Cerebellar cortex (tissue), 1 donor: ENCODE results near the gene TEX261.
"Not testable (repeated sequence)": the region's sequence is repeated elsewhere in the genome, so short reads cannot be mapped to it uniquely, and the experiment has no call there.

Source experiments
- DNase-seq: peaks from one replicate; pipeline ENCODE4 v3.0.0-alpha.2; 2015; ENCODE audit warnings: low spot score

TEX261 gene

GRCh38 chr2:70994699-70995425, at the start of gene TEX261:
Gene TEX261 (minus strand): TSS chr2:70994873. CDS start chr2:70994757, 116 bp downstream.
- peak; percentile 88 for DNase-seq

- no peak for DNase-seq
These were observed 49.1 kb upstream of the TEX261 start for GRCh38 chr2:71043531-71044407.

GRCh38 chr2:71042287-71042686, 47.6 kb upstream of the TEX261 start:
- DNase-seq = no peak

- DNase-seq = not testable (repeated sequence)
These were observed 41.6 kb upstream of the TEX261 start for GRCh38 chr2:71036296-71036695.

- not testable (repeated sequence) for DNase-seq
These were observed 29.0 kb upstream of the TEX261 start for GRCh38 chr2:71023553-71024243.

GRCh38 chr2:71021394-71021793, 26.7 kb upstream of the TEX261 start:
- DNase-seq = not testable (repeated sequence)

- DNase-seq = not testable (repeated sequence)
These were observed 25.3 kb upstream of the TEX261 start for GRCh38 chr2:71019989-71020388.

GRCh38 chr2:71018625-71019024, 24.0 kb upstream of the TEX261 start:
- DNase-seq = no peak

- DNase-seq = not testable (repeated sequence)
These were observed 17.1 kb upstream of the TEX261 start for GRCh38 chr2:71011786-71012185.

- DNase-seq = no peak
These were observed 13.7 kb upstream of the TEX261 start for GRCh38 chr2:71008342-71008741.

GRCh38 chr2:71006955-71007799, 12.5 kb upstream of the TEX261 start:
- no peak for DNase-seq

GRCh38 chr2:71006323-71006722, 11.7 kb upstream of the TEX261 start:
- DNase-seq = no peak

- no peak for DNase-seq
These were observed 10.9 kb upstream of the TEX261 start for GRCh38 chr2:71005271-71006202.

- no peak for DNase-seq
These were observed 10.2 kb upstream of the TEX261 start for GRCh38 chr2:71004857-71005256.

- DNase-seq = no peak
These were observed 9.5 kb upstream of the TEX261 start for GRCh38 chr2:71003966-71004755.

GRCh38 chr2:71003396-71003795, 8.7 kb upstream of the TEX261 start:
- DNase-seq = no peak

GRCh38 chr2:71001981-71002570, 7.4 kb upstream of the TEX261 start:
- DNase-seq = no peak

- DNase-seq = no peak
These were observed 6.9 kb upstream of the TEX261 start for GRCh38 chr2:71001592-71001927.
